HepG2 (cell line): ENCODE measurements around the gene ZBTB26. TPM values are rescaled to one million over a fixed set of nuclear protein-coding genes. Genes with fewer than 3 reads are reported as not detected.

Source experiments
- ATF7-NPFF ChIP-seq: sonication (generic); formaldehyde crosslinking; IDR thresholded peaks from 2 replicates; pipeline ENCODE4 v1.8.1; 2023; ENCODE audit warnings: mild to moderate bottlenecking, low read depth, missing genetic modification reagents, moderate library complexity
- EZH2 ChIP-seq: conservative IDR thresholded peaks from 2 replicates; pipeline ENCODE4 v1.6.1; 2012; ENCODE audit warnings: mild to moderate bottlenecking, low read depth, low read length, moderate library complexity
- LCORL ChIP-seq, 2 experiments: fragments of 450-650 bp in 1 of 2; sonication (generic) in 1 of 2; formaldehyde crosslinking in 1 of 2; IDR thresholded peaks; 2 replicates each; pipeline versions ENCODE4 v1.5.0 to v1.6.1; 2017 to 2020; ENCODE audit warnings: antibody characterized with exemption in 1 of 2, missing genetic modification reagents in 1 of 2
- MIER2 ChIP-seq: IDR thresholded peaks from 2 replicates; pipeline ENCODE4 v1.6.1; 2016; ENCODE audit warnings: missing biosample characterization, missing genetic modification reagents
- NFE2L2 ChIP-seq: fragments of 150-350 bp; IDR thresholded peaks from 2 replicates; pipeline ENCODE4 v1.6.1; 2014; ENCODE audit warnings: low read length
- NR2F2 ChIP-seq: IDR thresholded peaks from 2 replicates; pipeline ENCODE4 v1.6.1; 2012; ENCODE audit warnings: low read depth, inconsistent platforms, borderline replicate concordance
- PHB2 ChIP-seq: fragments of 450-650 bp; IDR thresholded peaks from 2 replicates; pipeline ENCODE4 v1.6.1; 2018; ENCODE audit not compliant: partially characterized antibody
- RFXANK ChIP-seq: IDR thresholded peaks from 2 replicates; pipeline ENCODE4 v1.6.1; 2016
- SALL2 ChIP-seq: sonication (generic); formaldehyde crosslinking; IDR thresholded peaks from 2 replicates; pipeline ENCODE4 v1.8.1; 2023; ENCODE audit warnings: mild to moderate bottlenecking, missing genetic modification reagents, inconsistent platforms
- XBP1 ChIP-seq: sonication (generic); formaldehyde crosslinking; IDR thresholded peaks from 2 replicates; pipeline ENCODE4 v1.5.0; 2020; ENCODE audit warnings: missing genetic modification reagents
- ZKSCAN1 ChIP-seq: fragments of 150-350 bp; IDR thresholded peaks from 2 replicates; pipeline ENCODE4 v1.6.1; 2014; ENCODE audit warnings: low read length
- ZNF224 ChIP-seq: sonication (generic); formaldehyde crosslinking; IDR thresholded peaks from 2 replicates; pipeline ENCODE4 v1.5.0; 2020; ENCODE audit warnings: mild to moderate bottlenecking, missing genetic modification reagents
- ZNF264 ChIP-seq: sonication (generic); formaldehyde crosslinking; IDR thresholded peaks from 2 replicates; pipeline ENCODE4 v1.4.0; 2020; ENCODE audit warnings: missing genetic modification reagents
- ZNF552 ChIP-seq: sonication (generic); formaldehyde crosslinking; IDR thresholded peaks from 2 replicates; pipeline ENCODE4 v1.9.0; 2022; ENCODE audit warnings: missing genetic modification reagents, mild to moderate bottlenecking, borderline replicate concordance
- ZNF569 ChIP-seq: sonication (generic); formaldehyde crosslinking; IDR thresholded peaks from 2 replicates; pipeline ENCODE4 v1.5.0; 2020; ENCODE audit warnings: mild to moderate bottlenecking, missing genetic modification reagents, moderate library complexity, borderline replicate concordance
- ZNF619 ChIP-seq: sonication (generic); formaldehyde crosslinking; IDR thresholded peaks from 2 replicates; pipeline ENCODE4 v1.4.0; 2020; ENCODE audit warnings: mild to moderate bottlenecking, missing genetic modification reagents
- ZNF790 ChIP-seq: sonication (generic); formaldehyde crosslinking; IDR thresholded peaks from 2 replicates; pipeline ENCODE4 v1.8.0; 2022; ENCODE audit warnings: missing genetic modification reagents, mild to moderate bottlenecking, borderline replicate concordance
- ZSCAN29 ChIP-seq: sonication (generic); formaldehyde crosslinking; conservative IDR thresholded peaks from 2 replicates; pipeline ENCODE4 v1.4.0; 2020; ENCODE audit warnings: mild to moderate bottlenecking, missing genetic modification reagents
- polyA plus RNA-seq, 8 experiments: library from polyadenylated mRNA; depleted of rRNA in 3 of 8; stranded (reverse) in 7 of 8; unstranded in 1 of 8; fragments of >200 nt; fragmentation: Illumina TruSeq in 4 of 8; extraction: Trizol in 4 of 8; gene quantifications; 2 replicates each; pipeline versions ENCODE4 v1.2.1 to v1.2.3, GENCODE V29; 2011 to 2016; ENCODE audit warnings: low read depth in 4 of 8, missing spikeins in 1 of 8, mixed read lengths in 1 of 8; ENCODE audit not compliant: insufficient read depth in 1 of 8
- total RNA-seq, 5 experiments: library from RNA; depleted of rRNA; stranded (reverse); fragments of >200 nt; fragmentation: Illumina TruSeq; extraction: Trizol; gene quantifications; 2 replicates each; pipeline ENCODE4 v1.2.3, GENCODE V29; 2016; ENCODE audit warnings: low read depth in 1 of 5
- TF ChIP-seq, protein P1 (sequence below): sonication (generic); formaldehyde crosslinking; IDR thresholded peaks from 2 replicates; pipeline ENCODE4 v1.4.0; 2020; ENCODE audit warnings: mild to moderate bottlenecking, missing genetic modification reagents, borderline replicate concordance
- TF ChIP-seq, protein P2 (sequence below): sonication (generic); formaldehyde crosslinking; conservative IDR thresholded peaks from 2 replicates; pipeline ENCODE4 v1.4.0; 2020; ENCODE audit warnings: missing genetic modification reagents
- TF ChIP-seq, protein P3 (sequence below): sonication (generic); formaldehyde crosslinking; IDR thresholded peaks from 2 replicates; pipeline ENCODE4 v1.8.0; 2022; ENCODE audit warnings: missing genetic modification reagents, low read depth, mild to moderate bottlenecking, borderline replicate concordance
- TF ChIP-seq, protein P4 (sequence below): sonication (generic); formaldehyde crosslinking; IDR thresholded peaks from 2 replicates; pipeline ENCODE4 v1.4.0; 2020; ENCODE audit warnings: missing genetic modification reagents
- TF ChIP-seq, protein P5 (sequence below): IDR thresholded peaks from 2 replicates; pipeline ENCODE4 v1.6.1; 2016

Gene ZBTB26
- total and polyA plus RNA-seq, 2 of the 13 experiments (the other 11 are each of a cell fraction or from before 2014, with no cell fraction given), result 4.5 to 8.6 TPM

DNA sequence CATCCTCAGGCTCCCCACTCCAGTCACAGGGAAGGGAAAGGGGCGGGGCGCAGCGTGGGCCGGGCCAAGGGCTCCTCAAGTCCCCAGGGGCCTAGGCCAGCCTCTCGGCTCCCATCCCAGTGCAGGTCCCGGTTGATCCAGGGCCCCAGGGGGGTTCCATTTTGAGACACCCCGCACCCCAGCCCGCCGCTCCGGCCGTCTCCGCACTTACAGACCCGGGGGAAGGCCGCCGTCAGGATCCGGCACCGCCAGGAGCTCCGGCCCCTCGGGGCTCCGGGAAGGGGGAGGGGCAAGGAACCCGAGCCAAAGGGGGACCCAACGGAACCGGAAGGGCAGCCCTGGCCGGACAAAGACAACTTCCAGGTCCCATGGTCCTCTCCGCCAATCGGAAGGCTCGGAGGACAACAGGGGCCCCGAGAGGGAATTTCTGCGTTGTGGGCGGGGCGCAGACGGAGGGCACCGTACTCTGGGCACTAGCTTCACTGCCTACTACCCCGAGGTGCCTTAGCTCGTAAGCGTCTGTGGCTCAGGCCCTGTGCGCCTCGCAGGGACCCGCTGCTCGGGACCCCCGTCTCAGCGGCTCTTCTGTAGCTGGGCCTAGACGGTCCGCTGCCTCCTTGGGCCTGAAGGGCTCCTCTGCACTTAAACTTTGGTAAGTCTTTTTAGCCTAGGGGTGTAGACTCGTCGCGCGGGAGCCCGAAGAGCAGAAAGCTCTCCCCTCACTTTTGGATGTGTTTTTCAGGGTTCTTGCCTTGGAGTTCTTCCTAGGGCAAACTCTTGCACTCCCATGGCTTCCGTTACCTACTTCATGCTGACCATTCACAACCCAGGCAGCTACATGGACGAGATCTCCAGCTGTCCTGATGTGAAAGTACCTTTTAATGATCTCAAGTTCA, at the start of gene ZBTB26 (continued):
- TF ChIP-seq ZKSCAN1, result no peak
- TF ChIP-seq XBP1 (CRISPR knock-in tag), result 0 out of 2 replicates have a peak, but pooled peaks have one; percentile 57
- TF ChIP-seq MIER2 (CRISPR knock-in tag), result no peak
- TF ChIP-seq NFE2L2, result no peak
- TF ChIP-seq PHB2, result no peak
- TF ChIP-seq ZNF619 (CRISPR knock-in tag), result no peak
- no peak for TF ChIP-seq ZNF790 (CRISPR knock-in tag)
- TF ChIP-seq ATF7-NPFF, result no peak
- TF ChIP-seq RFXANK, result no peak
- TF ChIP-seq ZNF552 (CRISPR knock-in tag), result 0 out of 2 replicates have a peak, but pooled peaks have one; percentile 25
- TF ChIP-seq, protein P1, sequence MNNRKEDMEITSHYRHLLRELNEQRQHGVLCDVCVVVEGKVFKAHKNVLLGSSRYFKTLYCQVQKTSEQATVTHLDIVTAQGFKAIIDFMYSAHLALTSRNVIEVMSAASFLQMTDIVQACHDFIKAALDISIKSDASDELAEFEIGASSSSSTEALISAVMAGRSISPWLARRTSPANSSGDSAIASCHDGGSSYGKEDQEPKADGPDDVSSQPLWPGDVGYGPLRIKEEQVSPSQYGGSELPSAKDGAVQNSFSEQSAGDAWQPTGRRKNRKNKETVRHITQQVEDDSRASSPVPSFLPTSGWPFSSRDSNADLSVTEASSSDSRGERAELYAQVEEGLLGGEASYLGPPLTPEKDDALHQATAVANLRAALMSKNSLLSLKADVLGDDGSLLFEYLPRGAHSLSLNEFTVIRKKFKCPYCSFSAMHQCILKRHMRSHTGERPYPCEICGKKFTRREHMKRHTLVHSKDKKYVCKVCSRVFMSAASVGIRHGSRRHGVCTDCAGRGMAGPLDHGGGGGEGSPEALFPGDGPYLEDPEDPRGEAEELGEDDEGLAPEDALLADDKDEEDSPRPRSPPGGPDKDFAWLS (CRISPR knock-in tag), result no peak
- TF ChIP-seq, protein P2, sequence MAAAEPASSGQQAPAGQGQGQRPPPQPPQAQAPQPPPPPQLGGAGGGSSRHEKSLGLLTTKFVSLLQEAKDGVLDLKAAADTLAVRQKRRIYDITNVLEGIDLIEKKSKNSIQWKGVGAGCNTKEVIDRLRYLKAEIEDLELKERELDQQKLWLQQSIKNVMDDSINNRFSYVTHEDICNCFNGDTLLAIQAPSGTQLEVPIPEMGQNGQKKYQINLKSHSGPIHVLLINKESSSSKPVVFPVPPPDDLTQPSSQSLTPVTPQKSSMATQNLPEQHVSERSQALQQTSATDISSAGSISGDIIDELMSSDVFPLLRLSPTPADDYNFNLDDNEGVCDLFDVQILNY (CRISPR knock-in tag), result no peak
- TF ChIP-seq ZNF569 (CRISPR knock-in tag), result no peak
- TF ChIP-seq, protein P3, sequence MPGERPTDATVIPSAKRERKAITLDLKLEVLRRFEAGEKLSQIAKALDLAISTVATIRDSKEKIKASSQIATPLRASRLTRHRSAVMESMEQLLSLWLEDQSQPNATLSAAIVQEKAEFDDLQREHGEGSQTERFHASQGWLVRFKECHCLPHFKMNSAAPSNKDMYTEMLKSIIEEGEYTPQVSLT (CRISPR knock-in tag), result no peak
- no peak for TF ChIP-seq ZSCAN29 (CRISPR knock-in tag)
- TF ChIP-seq, protein P4, sequence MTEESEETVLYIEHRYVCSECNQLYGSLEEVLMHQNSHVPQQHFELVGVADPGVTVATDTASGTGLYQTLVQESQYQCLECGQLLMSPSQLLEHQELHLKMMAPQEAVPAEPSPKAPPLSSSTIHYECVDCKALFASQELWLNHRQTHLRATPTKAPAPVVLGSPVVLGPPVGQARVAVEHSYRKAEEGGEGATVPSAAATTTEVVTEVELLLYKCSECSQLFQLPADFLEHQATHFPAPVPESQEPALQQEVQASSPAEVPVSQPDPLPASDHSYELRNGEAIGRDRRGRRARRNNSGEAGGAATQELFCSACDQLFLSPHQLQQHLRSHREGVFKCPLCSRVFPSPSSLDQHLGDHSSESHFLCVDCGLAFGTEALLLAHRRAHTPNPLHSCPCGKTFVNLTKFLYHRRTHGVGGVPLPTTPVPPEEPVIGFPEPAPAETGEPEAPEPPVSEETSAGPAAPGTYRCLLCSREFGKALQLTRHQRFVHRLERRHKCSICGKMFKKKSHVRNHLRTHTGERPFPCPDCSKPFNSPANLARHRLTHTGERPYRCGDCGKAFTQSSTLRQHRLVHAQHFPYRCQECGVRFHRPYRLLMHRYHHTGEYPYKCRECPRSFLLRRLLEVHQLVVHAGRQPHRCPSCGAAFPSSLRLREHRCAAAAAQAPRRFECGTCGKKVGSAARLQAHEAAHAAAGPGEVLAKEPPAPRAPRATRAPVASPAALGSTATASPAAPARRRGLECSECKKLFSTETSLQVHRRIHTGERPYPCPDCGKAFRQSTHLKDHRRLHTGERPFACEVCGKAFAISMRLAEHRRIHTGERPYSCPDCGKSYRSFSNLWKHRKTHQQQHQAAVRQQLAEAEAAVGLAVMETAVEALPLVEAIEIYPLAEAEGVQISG (CRISPR knock-in tag), result peak; percentile 88
- TF ChIP-seq ZNF264 (CRISPR knock-in tag), result no peak; the same call in 1 of the 2 replicates
- TF ChIP-seq NR2F2, result no peak
- no peak for TF ChIP-seq LCORL (IDR thresholded peaks at IDR 0.05)
- TF ChIP-seq LCORL (CRISPR knock-in tag; IDR thresholded peaks at IDR 0.05), result peak; percentile 60; the same call in 1 of the 2 replicates
- TF ChIP-seq ZNF224 (CRISPR knock-in tag), result peak; percentile 83; the same call in 1 of the 2 replicates
- no peak for TF ChIP-seq EZH2
- TF ChIP-seq, protein P5, sequence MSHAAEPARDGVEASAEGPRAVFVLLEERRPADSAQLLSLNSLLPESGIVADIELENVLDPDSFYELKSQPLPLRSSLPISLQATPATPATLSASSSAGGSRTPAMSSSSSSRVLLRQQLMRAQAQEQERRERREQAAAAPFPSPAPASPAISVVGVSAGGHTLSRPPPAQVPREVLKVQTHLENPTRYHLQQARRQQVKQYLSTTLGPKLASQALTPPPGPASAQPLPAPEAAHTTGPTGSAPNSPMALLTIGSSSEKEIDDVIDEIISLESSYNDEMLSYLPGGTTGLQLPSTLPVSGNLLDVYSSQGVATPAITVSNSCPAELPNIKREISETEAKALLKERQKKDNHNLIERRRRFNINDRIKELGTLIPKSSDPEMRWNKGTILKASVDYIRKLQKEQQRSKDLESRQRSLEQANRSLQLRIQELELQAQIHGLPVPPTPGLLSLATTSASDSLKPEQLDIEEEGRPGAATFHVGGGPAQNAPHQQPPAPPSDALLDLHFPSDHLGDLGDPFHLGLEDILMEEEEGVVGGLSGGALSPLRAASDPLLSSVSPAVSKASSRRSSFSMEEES, result no peak; the same call in 1 of the 2 replicates
- no peak; the same call in none of the 2 replicates for TF ChIP-seq SALL2
